GM12873 (cell line): ENCODE measurements around the gene RINT1.

Experiments
- TF ChIP-seq, protein P1 (sequence below): IDR thresholded peaks from 2 replicates; pipeline ENCODE4 v1.5.1; 2012; ENCODE audit warnings: low read depth, mild to moderate bottlenecking, moderate library complexity, low read length, control low read depth; ENCODE audit not compliant: insufficient read depth; ENCODE audit errors: missing control alignments

The RINT1 gene

DNA sequence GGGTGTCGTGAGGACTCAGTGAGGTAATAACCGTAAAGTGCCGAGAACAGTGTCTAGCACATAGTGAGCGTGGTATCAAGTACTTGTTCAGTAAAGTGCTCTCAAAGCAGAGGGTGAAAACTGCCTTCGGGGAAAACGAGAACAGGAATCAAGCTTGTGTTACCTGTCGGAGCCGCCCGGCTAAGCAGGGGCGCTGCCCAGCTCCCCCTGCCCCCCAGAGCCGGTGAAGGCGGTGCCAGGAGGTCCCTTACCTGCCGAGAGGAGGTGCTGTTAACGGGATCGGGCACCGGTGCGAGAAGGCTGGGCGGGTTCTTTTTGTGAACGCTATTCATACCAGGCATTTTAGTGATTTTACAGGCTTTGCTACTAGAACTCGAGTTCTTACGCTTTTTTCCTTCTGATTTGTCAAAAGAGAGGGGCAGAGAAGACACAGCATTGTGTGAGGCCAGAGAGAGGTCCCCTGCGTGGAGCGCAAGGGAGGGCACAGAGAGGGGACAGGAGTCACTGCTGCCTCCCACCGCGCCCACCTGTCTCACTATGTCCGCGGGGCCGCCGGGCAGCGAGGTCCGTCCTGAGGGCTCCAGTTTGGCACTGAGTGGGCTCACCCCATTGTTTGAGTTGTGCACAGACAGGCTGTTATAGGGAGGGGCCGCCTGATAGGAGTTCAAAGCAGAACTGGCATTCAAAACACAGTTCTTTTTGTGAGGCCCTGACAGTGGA is 81.8 kb downstream of the RINT1 start:
- TF ChIP-seq, protein P1, sequence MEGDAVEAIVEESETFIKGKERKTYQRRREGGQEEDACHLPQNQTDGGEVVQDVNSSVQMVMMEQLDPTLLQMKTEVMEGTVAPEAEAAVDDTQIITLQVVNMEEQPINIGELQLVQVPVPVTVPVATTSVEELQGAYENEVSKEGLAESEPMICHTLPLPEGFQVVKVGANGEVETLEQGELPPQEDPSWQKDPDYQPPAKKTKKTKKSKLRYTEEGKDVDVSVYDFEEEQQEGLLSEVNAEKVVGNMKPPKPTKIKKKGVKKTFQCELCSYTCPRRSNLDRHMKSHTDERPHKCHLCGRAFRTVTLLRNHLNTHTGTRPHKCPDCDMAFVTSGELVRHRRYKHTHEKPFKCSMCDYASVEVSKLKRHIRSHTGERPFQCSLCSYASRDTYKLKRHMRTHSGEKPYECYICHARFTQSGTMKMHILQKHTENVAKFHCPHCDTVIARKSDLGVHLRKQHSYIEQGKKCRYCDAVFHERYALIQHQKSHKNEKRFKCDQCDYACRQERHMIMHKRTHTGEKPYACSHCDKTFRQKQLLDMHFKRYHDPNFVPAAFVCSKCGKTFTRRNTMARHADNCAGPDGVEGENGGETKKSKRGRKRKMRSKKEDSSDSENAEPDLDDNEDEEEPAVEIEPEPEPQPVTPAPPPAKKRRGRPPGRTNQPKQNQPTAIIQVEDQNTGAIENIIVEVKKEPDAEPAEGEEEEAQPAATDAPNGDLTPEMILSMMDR, result no peak

DNA sequence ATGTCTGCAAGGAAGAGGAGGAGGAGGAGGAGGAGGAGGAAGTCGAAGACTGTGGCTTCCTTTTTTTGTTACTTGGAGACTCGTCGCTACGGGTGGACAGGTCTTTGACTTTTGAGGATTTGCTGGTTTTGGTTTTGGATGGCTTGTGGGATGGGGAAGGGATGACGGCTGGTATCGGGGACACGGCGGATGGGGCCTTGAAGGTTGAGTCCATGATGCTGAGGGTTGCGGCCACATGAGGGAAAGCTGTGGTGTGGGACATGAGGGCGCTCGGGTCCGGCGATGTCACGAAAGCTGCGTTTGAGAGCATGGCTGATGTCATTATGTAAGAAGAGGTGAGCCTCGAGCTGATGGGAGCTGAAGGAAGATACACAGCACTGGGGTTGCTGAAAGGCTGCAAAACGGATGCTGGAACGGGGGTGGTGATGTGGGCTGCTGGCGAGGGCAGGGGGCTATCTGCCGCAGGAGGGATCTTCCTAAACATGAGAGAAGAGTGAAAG is 82.4 kb downstream of the RINT1 start:
- TF ChIP-seq, protein P1, result no peak
